ENCODE data around the gene GRM7. TPM values are rescaled to one million over a fixed set of nuclear protein-coding genes. Genes with fewer than 3 reads are reported as not detected.

The GRM7 gene
- total RNA-seq, 1 experiment from 2014 or later: not detected

DNA sequence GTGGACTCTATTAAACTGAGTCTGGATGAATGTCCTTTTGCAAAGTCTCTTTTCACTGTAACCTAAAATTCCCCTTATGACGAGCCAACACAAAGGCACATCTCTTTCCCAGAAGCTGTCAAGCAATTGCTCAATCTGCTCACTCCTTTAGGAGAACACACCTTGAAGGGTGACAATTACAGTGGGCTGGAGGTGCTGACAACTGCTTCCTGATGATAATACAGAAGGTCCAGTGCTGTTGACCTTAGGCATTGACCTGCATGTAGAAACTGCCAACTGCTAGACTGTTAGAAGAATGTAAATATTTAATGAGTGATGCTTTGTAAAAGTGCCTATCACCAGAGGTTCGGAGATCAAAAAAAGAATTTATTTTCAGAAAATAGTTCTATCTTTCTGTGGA lies 757.7 kb downstream of the GRM7 start:
- H3K27ac ChIP-seq (ENCODE audit: low read depth, low read length): no peak overlapping the region
- H4K20me1 ChIP-seq (ENCODE audit: insufficient read depth): no peaks in the 10 kb centered on the region
- DNase-seq (ENCODE audit: low read depth, low spot score) (no peak), ATAC-seq (no peak)
- H3K4me2 ChIP-seq (ENCODE audit: low read length): no peak overlapping the region
- POLR2A ChIA-PET: no interaction called here
- TF ChIP-seq YY1 (IDR thresholded peaks at IDR 0.05; ENCODE audit: extremely low read depth, insufficient replicate concordance, low read depth, low read length) (no peak), CEBPB (IDR thresholded peaks at IDR 0.05; ENCODE audit: low read depth) (no peak), ZNF274 (IDR thresholded peaks at IDR 0.05; ENCODE audit: low read depth, low read length) (no peak)
- TF ChIP-seq, protein P1, sequence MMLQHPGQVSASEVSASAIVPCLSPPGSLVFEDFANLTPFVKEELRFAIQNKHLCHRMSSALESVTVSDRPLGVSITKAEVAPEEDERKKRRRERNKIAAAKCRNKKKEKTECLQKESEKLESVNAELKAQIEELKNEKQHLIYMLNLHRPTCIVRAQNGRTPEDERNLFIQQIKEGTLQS (IDR thresholded peaks at IDR 0.05): no peak
- no peaks in the 10 kb centered on the region for H3K9me3 ChIP-seq (ENCODE audit: control insufficient read depth in 1 of 2, insufficient read depth in 1 of 2, low read depth in 1 of 2, low read length in 2 of 2)
- intact Hi-C loops (cut with micrococcal nuclease): no loop called here
- no peaks in the 10 kb centered on the region for H3K9me2 ChIP-seq (ENCODE audit: insufficient read depth)
- no peak overlapping the region for H3K4me3 ChIP-seq (replicated peaks in 1 of 2; ENCODE audit: low read depth in 1 of 2, low read length in 2 of 2)
- no peaks in the 10 kb centered on the region for H3K4me1 ChIP-seq (ENCODE audit: control insufficient read depth in 1 of 2, insufficient read depth in 2 of 2, low read length in 2 of 2)
- no peaks in the 10 kb centered on the region for H3K27me3 ChIP-seq (ENCODE audit: insufficient read depth, low read length)
- no TSS peak for BruUV-seq (replicated peaks)
- no peak overlapping the region for H2AFZ ChIP-seq (ENCODE audit: low read depth, low read length, poor library complexity, severe bottlenecking)
- no peaks in the 10 kb centered on the region for H3K79me2 ChIP-seq (ENCODE audit: insufficient read depth, low read length)
- RAD21 ChIA-PET (ENCODE audit: low non-redundant PET in 1 of 2, low total read pairs in 2 of 2, uncharacterized antibody in 2 of 2, unreplicated experiment in 2 of 2): no interaction called here
- no peaks in the 10 kb centered on the region for H3K36me3 ChIP-seq (ENCODE audit: control insufficient read depth in 1 of 2, insufficient read depth in 2 of 2, low read length in 2 of 2)
- no peak overlapping the region for H3K9ac ChIP-seq (ENCODE audit: low read length)
- CTCF ChIA-PET: no interaction called here

DNA sequence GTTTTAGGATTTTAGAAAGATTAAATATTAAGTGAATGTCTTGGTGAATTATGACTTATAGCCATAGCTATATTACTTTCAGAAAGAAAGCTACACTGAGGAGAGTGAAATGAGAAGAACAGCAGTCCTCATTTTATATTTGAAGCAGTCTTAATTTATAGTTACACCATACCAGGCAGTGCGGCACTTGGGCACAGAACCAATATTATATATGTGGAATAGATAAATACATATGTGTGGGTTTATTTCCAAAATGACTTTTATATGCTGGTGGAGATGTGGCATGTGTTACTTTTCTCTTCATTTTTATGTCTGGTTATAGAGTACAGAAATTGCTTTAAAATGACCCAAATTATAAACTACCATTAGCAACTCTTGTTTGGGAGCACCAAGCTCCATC lies 759.5 kb downstream of the GRM7 start:
- ChIA-PET POLR2A (no interaction called here), RAD21 (ENCODE audit: low non-redundant PET in 1 of 2, low total read pairs in 2 of 2, uncharacterized antibody in 2 of 2, unreplicated experiment in 2 of 2) (no interaction called here), CTCF (no interaction called here)
- Histone ChIP-seq H4K20me1 (ENCODE audit: insufficient read depth) (no peaks in the 10 kb centered on the region), H3K27ac (ENCODE audit: low read depth, low read length) (no peak overlapping the region), H3K9me2 (ENCODE audit: insufficient read depth) (no peaks in the 10 kb centered on the region), H3K4me2 (ENCODE audit: low read length) (no peak overlapping the region), H3K4me1 (ENCODE audit: control insufficient read depth in 1 of 2, insufficient read depth in 2 of 2, low read length in 2 of 2) (no peaks in the 10 kb centered on the region), H3K36me3 (ENCODE audit: control insufficient read depth in 1 of 2, insufficient read depth in 2 of 2, low read length in 2 of 2) (no peaks in the 10 kb centered on the region), H3K27me3 (ENCODE audit: insufficient read depth, low read length) (no peaks in the 10 kb centered on the region), H2AFZ (ENCODE audit: low read depth, low read length, poor library complexity, severe bottlenecking) (no peak overlapping the region), H3K79me2 (ENCODE audit: insufficient read depth, low read length) (no peaks in the 10 kb centered on the region), H3K9ac (ENCODE audit: low read length) (no peak overlapping the region), H3K9me3 (ENCODE audit: control insufficient read depth in 1 of 2, insufficient read depth in 1 of 2, low read depth in 1 of 2, low read length in 2 of 2) (no peaks in the 10 kb centered on the region), H3K4me3 (replicated peaks in 1 of 2; ENCODE audit: low read depth in 1 of 2, low read length in 2 of 2) (no peak overlapping the region)
- intact Hi-C loops (cut with micrococcal nuclease): no loop called here
- no peak for TF ChIP-seq EGR1 (IDR thresholded peaks at IDR 0.05; ENCODE audit: low read depth)
- BruUV-seq (replicated peaks): no TSS peak
- DNase-seq (ENCODE audit: low read depth, low spot score): no peak
- ATAC-seq: no peak
